ENCODE measurements around the gene GALNT18. TPM values are rescaled to one million over a fixed set of nuclear protein-coding genes. Genes with fewer than 3 reads are reported as not detected.

Gene GALNT18
- total RNA-seq, 1 donor from 2014 or later, result 2.1 TPM

DNA sequence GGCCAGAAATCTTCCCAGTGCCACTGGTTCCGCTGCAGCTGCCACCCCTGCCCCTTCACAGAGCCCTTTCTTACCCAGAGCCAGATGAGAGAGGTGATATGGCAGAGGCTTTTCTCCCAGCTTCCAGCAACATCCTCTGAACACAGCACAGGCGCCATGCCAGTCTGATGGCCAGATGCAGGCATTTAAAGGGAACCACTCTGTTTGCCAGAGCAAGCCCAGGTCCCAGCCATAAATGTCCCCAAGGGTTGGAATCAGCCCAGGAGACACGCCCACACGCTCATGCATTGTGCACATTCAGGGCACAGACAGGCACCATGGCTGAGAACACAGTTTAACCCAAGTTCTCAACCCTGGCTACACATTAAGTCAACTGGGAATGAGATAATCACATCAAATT lies 154.5 kb downstream of the GALNT18 start:
- Mint-ChIP-seq H3K36me3 (ENCODE audit: insufficient read depth) (no peaks in the 10 kb centered on the region), H3K4me3 (ENCODE audit: low read depth) (no peak overlapping the region)

DNA sequence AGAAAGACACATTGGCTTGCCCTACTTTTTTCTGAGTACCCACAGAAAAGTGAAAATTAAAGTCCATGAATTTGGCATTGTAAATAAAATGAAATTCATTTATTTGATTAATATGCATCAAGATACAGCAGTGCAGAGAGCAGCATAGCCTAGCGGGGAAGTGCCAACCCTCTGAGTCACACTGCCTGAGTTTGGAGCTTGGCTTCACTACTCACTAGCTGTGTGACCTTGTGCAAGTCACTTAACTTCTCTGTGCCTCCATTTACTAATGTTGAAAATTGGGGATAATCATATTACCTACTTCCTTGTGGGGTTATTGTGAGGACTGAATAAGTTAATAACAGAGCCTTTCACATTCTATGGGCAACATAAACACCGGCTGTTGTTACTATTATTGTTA lies 157.2 kb downstream of the GALNT18 start:
- DNase-seq (ENCODE audit: low spot score, unreplicated experiment), result no peak
- Mint-ChIP-seq H3K36me3 (ENCODE audit: insufficient read depth) (no peaks in the 10 kb centered on the region), H3K27me3 (no peaks in the 10 kb centered on the region), H3K9me3 (ENCODE audit: low read depth) (no peaks in the 10 kb centered on the region), H3K4me3 (ENCODE audit: low read depth) (no peak overlapping the region), H3K4me1 (ENCODE audit: low read depth) (peaks cover 3% of the 10 kb centered on the region), H3K27ac (no peak overlapping the region)
- TF ChIP-seq, protein P1, sequence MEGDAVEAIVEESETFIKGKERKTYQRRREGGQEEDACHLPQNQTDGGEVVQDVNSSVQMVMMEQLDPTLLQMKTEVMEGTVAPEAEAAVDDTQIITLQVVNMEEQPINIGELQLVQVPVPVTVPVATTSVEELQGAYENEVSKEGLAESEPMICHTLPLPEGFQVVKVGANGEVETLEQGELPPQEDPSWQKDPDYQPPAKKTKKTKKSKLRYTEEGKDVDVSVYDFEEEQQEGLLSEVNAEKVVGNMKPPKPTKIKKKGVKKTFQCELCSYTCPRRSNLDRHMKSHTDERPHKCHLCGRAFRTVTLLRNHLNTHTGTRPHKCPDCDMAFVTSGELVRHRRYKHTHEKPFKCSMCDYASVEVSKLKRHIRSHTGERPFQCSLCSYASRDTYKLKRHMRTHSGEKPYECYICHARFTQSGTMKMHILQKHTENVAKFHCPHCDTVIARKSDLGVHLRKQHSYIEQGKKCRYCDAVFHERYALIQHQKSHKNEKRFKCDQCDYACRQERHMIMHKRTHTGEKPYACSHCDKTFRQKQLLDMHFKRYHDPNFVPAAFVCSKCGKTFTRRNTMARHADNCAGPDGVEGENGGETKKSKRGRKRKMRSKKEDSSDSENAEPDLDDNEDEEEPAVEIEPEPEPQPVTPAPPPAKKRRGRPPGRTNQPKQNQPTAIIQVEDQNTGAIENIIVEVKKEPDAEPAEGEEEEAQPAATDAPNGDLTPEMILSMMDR (IDR thresholded peaks at IDR 0.05; ENCODE audit: unreplicated experiment), result no peak

More for the DNA sequence above, 154.5 kb downstream of the GALNT18 start:
- no peaks in the 10 kb centered on the region for H3K9me3 Mint-ChIP-seq (ENCODE audit: low read depth)
- H3K4me1 Mint-ChIP-seq (ENCODE audit: low read depth), result no peaks in the 10 kb centered on the region
- TF ChIP-seq, protein P1 (IDR thresholded peaks at IDR 0.05; ENCODE audit: unreplicated experiment), result no peak
- peaks cover 4% of the 10 kb centered on the region for H3K27me3 Mint-ChIP-seq
- no peak overlapping the region for H3K27ac Mint-ChIP-seq
- DNase-seq (ENCODE audit: low spot score, unreplicated experiment), result no peak

DNA sequence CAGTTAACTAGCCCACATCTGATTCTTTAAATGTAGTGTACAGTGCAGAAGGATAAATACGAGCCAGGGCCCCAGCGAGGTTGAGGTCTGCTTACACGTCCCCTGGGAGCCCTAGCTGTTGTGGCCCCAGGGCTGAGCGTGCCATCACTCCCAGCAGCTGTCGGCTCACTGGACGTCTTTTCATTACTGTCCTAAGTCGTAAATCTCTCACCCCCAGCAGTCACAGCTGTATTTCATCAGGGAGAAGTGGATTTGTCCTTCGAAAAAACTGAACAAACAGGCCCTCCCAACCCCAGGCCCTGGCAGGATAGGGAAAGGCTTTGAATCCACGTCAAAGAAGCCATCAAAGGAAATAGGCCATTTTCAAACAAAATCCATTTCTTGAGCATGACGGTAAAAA lies 158.4 kb downstream of the GALNT18 start:
- Mint-ChIP-seq H3K27me3 (no peaks in the 10 kb centered on the region), H3K27ac (no peak overlapping the region), H3K9me3 (ENCODE audit: low read depth) (no peaks in the 10 kb centered on the region), H3K4me1 (ENCODE audit: low read depth) (peaks cover 3% of the 10 kb centered on the region), H3K36me3 (ENCODE audit: insufficient read depth) (no peaks in the 10 kb centered on the region), H3K4me3 (ENCODE audit: low read depth) (no peak overlapping the region)
- TF ChIP-seq, protein P1 (IDR thresholded peaks at IDR 0.05; ENCODE audit: unreplicated experiment), result no peak
- no peak for DNase-seq (ENCODE audit: low spot score, unreplicated experiment)

DNA sequence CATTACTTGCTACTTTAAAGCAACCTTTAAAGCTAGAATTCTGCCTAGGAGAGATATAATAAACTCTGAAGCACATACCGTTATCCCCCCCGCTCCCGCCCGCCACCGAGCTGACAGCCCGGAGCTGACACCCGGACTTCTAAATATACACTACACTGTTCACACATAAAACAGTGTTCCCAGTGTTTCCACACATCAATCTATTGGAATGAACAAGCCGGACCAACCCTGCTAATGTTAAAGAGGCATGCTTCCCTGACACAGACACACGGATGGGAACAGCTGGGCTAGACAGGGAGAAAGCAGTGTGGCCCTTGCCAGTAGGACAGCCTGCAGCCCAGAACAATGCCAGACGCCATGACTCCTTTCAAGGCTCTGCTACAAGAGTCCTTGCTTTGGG lies 160.3 kb downstream of the GALNT18 start:
- TF ChIP-seq, protein P1 (IDR thresholded peaks at IDR 0.05; ENCODE audit: unreplicated experiment), result no peak
- Mint-ChIP-seq H3K9me3 (ENCODE audit: low read depth) (no peaks in the 10 kb centered on the region), H3K27ac (no peak overlapping the region), H3K4me3 (ENCODE audit: low read depth) (no peak overlapping the region), H3K4me1 (ENCODE audit: low read depth) (peaks cover 3% of the 10 kb centered on the region), H3K36me3 (ENCODE audit: insufficient read depth) (no peaks in the 10 kb centered on the region), H3K27me3 (no peaks in the 10 kb centered on the region)
- DNase-seq (ENCODE audit: low spot score, unreplicated experiment), result no peak

DNA sequence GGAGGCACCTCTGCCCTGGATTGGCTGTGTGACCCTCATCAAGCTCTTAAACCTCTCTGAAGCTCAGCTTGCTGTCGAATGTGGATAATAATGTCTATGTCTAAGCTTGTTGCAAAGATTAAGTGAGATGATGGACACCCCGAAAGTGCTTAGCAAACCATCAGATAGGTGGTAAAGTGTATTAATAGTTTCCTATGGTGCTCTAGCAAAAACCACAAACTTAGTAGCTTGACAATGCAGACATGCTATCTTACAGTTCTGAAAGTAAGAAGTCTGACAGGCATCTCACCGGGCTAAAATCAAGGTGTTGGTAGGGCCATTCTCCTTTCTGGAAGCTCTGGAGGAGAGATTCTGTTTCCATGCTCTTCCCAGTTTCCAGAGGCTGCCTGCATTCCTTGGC lies 162.2 kb downstream of the GALNT18 start:
- TF ChIP-seq, protein P1 (IDR thresholded peaks at IDR 0.05; ENCODE audit: unreplicated experiment), result no peak
- no peaks in the 10 kb centered on the region for H3K36me3 Mint-ChIP-seq (ENCODE audit: insufficient read depth)
- no peaks in the 10 kb centered on the region for H3K9me3 Mint-ChIP-seq (ENCODE audit: low read depth)
- H3K4me1 Mint-ChIP-seq (ENCODE audit: low read depth), result peaks cover 3% of the 10 kb centered on the region
- no peak overlapping the region for H3K4me3 Mint-ChIP-seq (ENCODE audit: low read depth)
- no peak for DNase-seq (ENCODE audit: low spot score, unreplicated experiment)
- peaks cover 2% of the 10 kb centered on the region for H3K27me3 Mint-ChIP-seq
- no peak overlapping the region for H3K27ac Mint-ChIP-seq

All from progenitor cell of endocrine pancreas (in vitro differentiated cells).